ENCODE measurements around the gene HSPA1B. TPM values are rescaled to one million over a fixed set of nuclear protein-coding genes. Genes with fewer than 3 reads are reported as not detected.
"Not testable (repeated sequence)": the region's sequence is repeated elsewhere in the genome, so short reads cannot be mapped to it uniquely, and the experiment has no call there.

HSPA1B gene
- polyA plus RNA-seq, 1 of the 3 experiments (the other 2 are of a cell fraction): 96.3 TPM

DNA sequence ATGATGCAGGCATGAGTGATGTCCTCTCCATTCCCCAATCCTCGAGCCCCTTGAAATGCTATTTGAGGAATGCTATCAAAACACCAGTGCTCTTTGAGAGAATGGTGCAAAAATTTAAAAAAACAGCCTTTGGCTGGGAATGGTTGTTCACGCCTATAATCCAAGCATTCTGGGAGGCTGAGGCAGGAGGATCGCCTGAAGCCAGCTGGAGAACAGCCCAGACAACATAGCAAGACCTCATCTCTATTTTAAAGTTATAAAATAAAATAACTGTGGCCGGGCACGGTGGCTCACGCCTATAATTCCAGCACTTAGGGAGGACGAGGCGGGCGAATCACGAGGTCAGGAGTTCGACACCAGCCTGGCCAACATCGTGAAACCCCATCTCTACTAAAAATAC is 27.8 kb upstream of the HSPA1B start:
- WGBS (ENCODE audit: low lambda C conversion rate): 99% methylated on average over 12 of the region's 12 CpGs
- CTCF ChIA-PET: interaction anchor here (1.1 kb wide), 1 partner anchor 30 kb away, joined by 6 read pairs; no protein-coding TSS in a partner anchor

DNA sequence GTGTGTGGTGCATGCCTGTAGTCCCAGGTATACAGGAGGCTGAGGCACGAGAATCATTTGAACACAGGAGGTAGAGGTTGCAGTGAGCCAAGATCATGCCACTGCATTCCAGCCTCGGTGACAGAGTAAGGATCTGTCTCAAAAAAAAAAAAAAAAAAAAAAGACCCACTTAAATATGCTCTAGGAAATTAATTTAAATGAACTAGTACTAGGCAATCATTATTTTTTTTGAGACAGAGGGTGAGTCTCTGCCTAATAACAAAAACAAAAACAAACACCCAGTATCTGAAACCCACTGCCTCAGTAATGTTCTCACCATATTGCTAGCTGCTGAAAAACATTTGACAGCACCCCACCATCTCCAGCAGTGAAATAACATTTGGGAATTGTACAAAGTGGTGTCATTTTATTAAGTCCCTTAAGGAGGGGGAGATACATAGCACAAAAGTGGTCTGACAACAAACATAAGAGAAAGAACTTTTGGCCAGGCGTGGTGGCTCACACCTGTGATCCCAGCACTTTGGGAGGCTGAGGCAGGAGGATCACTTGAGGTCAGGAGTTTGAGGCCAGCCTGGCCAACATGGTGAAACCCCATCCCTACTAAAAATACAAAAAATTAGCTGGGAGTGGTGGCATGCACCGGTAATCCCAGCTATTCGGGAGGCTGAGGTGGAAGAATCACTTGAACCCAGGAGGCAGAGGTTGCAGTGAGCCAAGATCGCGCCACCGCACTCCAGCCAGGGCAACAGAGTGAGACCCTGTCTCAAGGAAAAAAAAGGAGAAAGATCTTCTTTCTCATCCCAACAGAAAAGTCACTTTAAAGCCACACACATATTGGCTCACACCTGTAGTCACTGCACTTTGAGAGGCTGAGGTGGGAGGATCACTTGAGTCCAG is 26.3 kb upstream of the HSPA1B start:
- Histone ChIP-seq H3F3A (replicated peaks; ENCODE audit: insufficient read depth) (peaks cover 17% of the 10 kb centered on the region), H3K79me2 (ENCODE audit: insufficient read depth) (peaks cover 46% of the 10 kb centered on the region), H3K36me3 (replicated peaks in 1 of 2; ENCODE audit: control insufficient read depth in 1 of 2, insufficient read depth in 2 of 2, low read length in 1 of 2) (peaks cover 2 to 15% of the 10 kb centered on the region in 2 experiments)
- H4K20me1 ChIP-seq (ENCODE audit: insufficient read depth); H2AFZ ChIP-seq (ENCODE audit: low read depth); H3K4me1 ChIP-seq (ENCODE audit: control insufficient read depth in 1 of 2, insufficient read depth in 2 of 2, low read depth in 1 of 2, low read length in 1 of 2); H3K4me3 ChIP-seq (ENCODE audit: low read depth in 2 of 2, low read length in 1 of 2); DNase-seq; POLR2A ChIA-PET; H3K27me3 ChIP-seq (ENCODE audit: insufficient read depth); H3K9ac ChIP-seq; H3K9me3 ChIP-seq; H3K9me2 ChIP-seq; H3K4me2 ChIP-seq; H3K27ac ChIP-seq (ENCODE audit: low read depth in 2 of 2, low read length in 1 of 2): not testable (repeated sequence)
- 94% methylated on average over 8 of the region's 8 CpGs for WGBS (ENCODE audit: low lambda C conversion rate)
- CTCF ChIA-PET: interaction anchor here (0.7 kb wide), 1 partner anchor 10 kb away, joined by 3 read pairs; no protein-coding TSS in a partner anchor

More for the DNA sequence above, 27.8 kb upstream of the HSPA1B start:
- no peaks in the 10 kb centered on the region for H3K9me3 ChIP-seq
- peaks cover 0 to 3% of the 10 kb centered on the region in 2 experiments; a peak in 1 of 4 replicates for H3K4me1 ChIP-seq (ENCODE audit: control insufficient read depth in 1 of 2, insufficient read depth in 2 of 2, low read depth in 1 of 2, low read length in 1 of 2)
- H3K79me2 ChIP-seq (ENCODE audit: insufficient read depth): peaks cover 38% of the 10 kb centered on the region
- H3F3A ChIP-seq (replicated peaks; ENCODE audit: insufficient read depth): peaks cover 17% of the 10 kb centered on the region
- H4K20me1 ChIP-seq (ENCODE audit: insufficient read depth): no peaks in the 10 kb centered on the region
- H3K9ac ChIP-seq: no peak overlapping the region
- DNase-seq: no peak
- POLR2A ChIA-PET: no interaction called here
- H3K27ac ChIP-seq (ENCODE audit: low read depth in 2 of 2, low read length in 1 of 2): no peak overlapping the region
- no peak overlapping the region for H3K4me3 ChIP-seq (ENCODE audit: low read depth in 2 of 2, low read length in 1 of 2)
- TF ChIP-seq YY1 (IDR thresholded peaks at IDR 0.05; ENCODE audit: low read depth): no peak
- no peak for TF ChIP-seq NFIC (IDR thresholded peaks at IDR 0.05; ENCODE audit: borderline replicate concordance)
- no peak for TF ChIP-seq JUND (IDR thresholded peaks at IDR 0.05)
- TF ChIP-seq, protein P1, sequence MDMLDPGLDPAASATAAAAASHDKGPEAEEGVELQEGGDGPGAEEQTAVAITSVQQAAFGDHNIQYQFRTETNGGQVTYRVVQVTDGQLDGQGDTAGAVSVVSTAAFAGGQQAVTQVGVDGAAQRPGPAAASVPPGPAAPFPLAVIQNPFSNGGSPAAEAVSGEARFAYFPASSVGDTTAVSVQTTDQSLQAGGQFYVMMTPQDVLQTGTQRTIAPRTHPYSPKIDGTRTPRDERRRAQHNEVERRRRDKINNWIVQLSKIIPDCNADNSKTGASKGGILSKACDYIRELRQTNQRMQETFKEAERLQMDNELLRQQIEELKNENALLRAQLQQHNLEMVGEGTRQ (IDR thresholded peaks at IDR 0.05; ENCODE audit: borderline replicate concordance, low read depth, low read length): no peak
- no peak for TF ChIP-seq ZBTB33 (IDR thresholded peaks at IDR 0.05; ENCODE audit: borderline replicate concordance, low read depth)
- no peak for TF ChIP-seq FOXJ3 (CRISPR knock-in tag; IDR thresholded peaks at IDR 0.05)
- no peak for TF ChIP-seq NRF1 (IDR thresholded peaks at IDR 0.05; ENCODE audit: low read depth, low read length)
- TF ChIP-seq FOXM1 (IDR thresholded peaks at IDR 0.05; ENCODE audit: low read depth): no peak
- no peak for TF ChIP-seq EZH2phosphoT487 (IDR thresholded peaks at IDR 0.05; ENCODE audit: borderline replicate concordance, low read depth)
- no peak overlapping the region for H2AFZ ChIP-seq (ENCODE audit: low read depth)
- H3K27me3 ChIP-seq (ENCODE audit: insufficient read depth): no peaks in the 10 kb centered on the region
- H3K9me2 ChIP-seq: no peaks in the 10 kb centered on the region
- no peak overlapping the region for H3K4me2 ChIP-seq
- peaks cover 2 to 15% of the 10 kb centered on the region in 2 experiments for H3K36me3 ChIP-seq (replicated peaks in 1 of 2; ENCODE audit: control insufficient read depth in 1 of 2, insufficient read depth in 2 of 2, low read length in 1 of 2)
